Right lobe of liver (tissue), 6 donors: ENCODE measurements around the gene CAPN3. TPM values are rescaled to one million over a fixed set of nuclear protein-coding genes. Genes with fewer than 3 reads are reported as not detected.

Source experiments
- ATAC-seq, 4 donors: fragments of 200-7000 bp; cut with Tn5 transposase; one replicate each; pipeline ENCODE4 v1.9.1; 2020; ENCODE audit warnings: mild to moderate bottlenecking in 4 of 4, moderate library complexity in 4 of 4
- DNase-seq, 3 donors: peaks; one replicate each; pipeline ENCODE4 v3.0.0-alpha.2; 2020
- H3K27ac ChIP-seq, 3 donors: fragments of 200-600 bp; one replicate each; pipeline ENCODE4 v1.8.0; 2022
- H3K27me3 ChIP-seq, 2 donors: fragments of 200-600 bp; one replicate each; pipeline ENCODE4 v1.8.0; 2022
- H3K36me3 ChIP-seq, 4 donors: fragments of 200-600 bp; sonication (generic) in 1 of 4; one replicate each; pipeline versions ENCODE4 v1.5.1 to v1.8.0; 2017 to 2022; ENCODE audit warnings: control low read depth in 1 of 4
- H3K4me1 ChIP-seq, 4 donors: fragments of 200-600 bp; sonication (generic) in 1 of 4; one replicate each; pipeline versions ENCODE4 v1.5.1 to v1.8.0; 2017 to 2022; ENCODE audit warnings: control low read depth in 1 of 4
- H3K4me3 ChIP-seq, 3 donors: fragments of 200-600 bp; one replicate each; pipeline ENCODE4 v1.8.0; 2022
- H3K9me3 ChIP-seq, 4 donors: fragments of 200-600 bp; sonication (generic) in 1 of 4; one replicate each; pipeline versions ENCODE4 v1.5.1 to v1.8.0; 2017 to 2022; ENCODE audit warnings: control low read depth in 1 of 4
- CTCF ChIP-seq, 4 donors: fragments of 200-600 bp in 3 of 4; fragments of 450-650 bp in 1 of 4; IDR thresholded peaks; one replicate each; pipeline versions ENCODE4 v1.5.1 to v1.8.0; 2016 to 2022; ENCODE audit warnings: antibody characterized with exemption in 4 of 4, mild to moderate bottlenecking in 2 of 4
- POLR2A ChIP-seq: fragments of 450-650 bp; IDR thresholded peaks from one replicate; pipeline ENCODE4 v1.6.1; 2017; ENCODE audit warnings: antibody characterized with exemption, mild to moderate bottlenecking
- WGBS: methylation state at CpG from one replicate; pipeline ENCODE4 v1.1.6; 2018; ENCODE audit warnings: low coverage, low lambda C conversion rate; ENCODE audit not compliant: insufficient coverage; ENCODE audit errors: missing lambda C conversion rate; 5-methylcytosine and 5-hydroxymethylcytosine counted together
- intact Hi-C, 2 donors: fragments of 100-400 bp; cut with DNase I; formaldehyde crosslinking; loops; one replicate each; pipeline versions ENCODE4 v1.11.2 to v1.14.1; 2022
- total RNA-seq, 6 experiments: library from RNA; depleted of rRNA in 2 of 6; stranded (reverse); fragments of >200 nt in 2 of 6; fragmentation: NEBNext Ultra II Directional in 3 of 6; extraction: Animal tissue kit (Norgen Biotek cat#: 25700) in 3 of 6; gene quantifications; one replicate each; pipeline versions ENCODE4 v1.1.0 to v1.2.4, GENCODE V29; 2016 to 2023
- donor health status: DM: no; HTN: yes; CAD: no.
- donor health status: DM: no; HTN: no; CAD: no.
- donor health status: DM: no; HTN: no; CAD: no.
- donor health status: DM: no; HTN: yes; CAD: no.
- donor health status: DM: no; HTN: yes; CAD: no.

The CAPN3 gene
- total RNA-seq, 6 experiments from 2014 or later = 3.2 to 25.9 (median 13.3) TPM

DNA sequence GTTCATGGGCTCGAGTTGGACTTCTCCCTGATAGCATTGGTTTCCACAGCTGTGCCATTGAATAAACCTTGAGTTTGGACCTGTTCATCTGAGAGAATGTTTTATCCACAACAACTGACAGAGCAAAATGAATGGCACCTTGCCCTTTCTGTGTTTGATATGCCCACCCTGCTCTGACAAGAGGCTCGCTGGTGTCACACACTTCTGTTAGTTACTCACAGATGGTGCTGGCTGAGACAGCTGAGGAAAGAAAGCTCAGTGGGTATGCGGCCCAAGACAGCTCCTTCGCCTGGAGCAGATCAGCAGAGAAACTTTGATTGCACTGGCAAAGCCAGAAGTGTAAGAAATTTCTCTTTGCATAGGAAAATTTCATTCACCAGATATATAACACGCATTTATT, 2.5 kb upstream of the CAPN3 start:
- WGBS = 93% methylated on average over 5 of the region's 5 CpGs
- Histone ChIP-seq H3K4me3 (no peak overlapping the region), H3K27me3 (no peaks in the 10 kb centered on the region), H3K9me3 (no peaks in the 10 kb centered on the region), H3K27ac (no peak overlapping the region), H3K36me3 (peaks cover 0 to 24% (median 9%) of the 10 kb centered on the region in 4 donors), H3K4me1 (no peaks in the 10 kb centered on the region)
- DNase-seq (no peak), ATAC-seq (no peak)
- intact Hi-C loops = no loop called here
- TF ChIP-seq CTCF (IDR thresholded peaks at IDR 0.05) = no peak
- no peak for TF ChIP-seq POLR2A

GRCh38 chr15:42358141-42358540, 1.2 kb upstream of the CAPN3 start:
- DNase-seq = no peak
- no peaks in the 10 kb centered on the region for H3K27me3 ChIP-seq
- H3K4me1 ChIP-seq = no peaks in the 10 kb centered on the region
- peaks cover 0 to 16% (median 3%) of the 10 kb centered on the region in 4 donors for H3K36me3 ChIP-seq
- intact Hi-C loops = no loop called here
- no peak overlapping the region for H3K27ac ChIP-seq
- ATAC-seq = no peak
- TF ChIP-seq CTCF (IDR thresholded peaks at IDR 0.05) (no peak), POLR2A (no peak)
- 95% methylated on average over 2 of the region's 2 CpGs for whole genome bisulfite sequencing
- H3K9me3 ChIP-seq = no peaks in the 10 kb centered on the region
- H3K4me3 ChIP-seq = no peak overlapping the region

DNA sequence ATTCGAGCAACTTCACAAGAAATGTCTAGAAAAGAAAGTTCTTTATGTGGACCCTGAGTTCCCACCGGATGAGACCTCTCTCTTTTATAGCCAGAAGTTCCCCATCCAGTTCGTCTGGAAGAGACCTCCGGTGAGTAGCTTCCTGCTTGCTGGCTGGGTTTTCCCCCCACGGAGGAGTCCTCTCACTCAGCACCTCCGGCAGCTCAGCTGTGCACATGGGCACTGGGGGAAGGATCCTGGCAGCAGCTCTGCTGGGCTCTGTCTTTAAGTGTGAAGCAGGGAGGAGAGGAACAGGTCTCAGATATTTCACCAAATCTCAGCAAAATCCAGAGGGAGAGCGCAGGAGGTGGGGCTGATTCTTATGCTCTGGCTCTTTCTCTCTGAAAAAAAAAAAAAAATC, 684 bp downstream of the CAPN3 start:
- Histone ChIP-seq H3K4me3 (no peak overlapping the region), H3K4me1 (no peaks in the 10 kb centered on the region), H3K9me3 (no peaks in the 10 kb centered on the region), H3K27ac (no peak overlapping the region), H3K27me3 (no peaks in the 10 kb centered on the region), H3K36me3 (peaks cover 0 to 8% (median 0%) of the 10 kb centered on the region in 4 donors)
- 83% methylated on average over 6 of the region's 7 CpGs for WGBS
- TF ChIP-seq CTCF (IDR thresholded peaks at IDR 0.05) = no peak
- no peak for TF ChIP-seq POLR2A
- DNase-seq = no peak
- no peak for ATAC-seq
- intact Hi-C loops = no loop called here

- Histone ChIP-seq H3K27ac (no peak overlapping the region), H3K27me3 (no peaks in the 10 kb centered on the region), H3K4me1 (no peaks in the 10 kb centered on the region), H3K9me3 (no peaks in the 10 kb centered on the region), H3K4me3 (no peak overlapping the region), H3K36me3 (peaks cover 0 to 5% (median 0%) of the 10 kb centered on the region in 4 donors)
- TF ChIP-seq POLR2A (no peak), CTCF (IDR thresholded peaks at IDR 0.05) (no peak)
- WGBS = 96% methylated on average over 5 of the region's 5 CpGs
- no peak for DNase-seq
- no peak for ATAC-seq
- intact Hi-C loops = no loop called here
Observed at GRCh38 chr15:42360535-42361112, 1.3 kb downstream of the CAPN3 start.

DNA sequence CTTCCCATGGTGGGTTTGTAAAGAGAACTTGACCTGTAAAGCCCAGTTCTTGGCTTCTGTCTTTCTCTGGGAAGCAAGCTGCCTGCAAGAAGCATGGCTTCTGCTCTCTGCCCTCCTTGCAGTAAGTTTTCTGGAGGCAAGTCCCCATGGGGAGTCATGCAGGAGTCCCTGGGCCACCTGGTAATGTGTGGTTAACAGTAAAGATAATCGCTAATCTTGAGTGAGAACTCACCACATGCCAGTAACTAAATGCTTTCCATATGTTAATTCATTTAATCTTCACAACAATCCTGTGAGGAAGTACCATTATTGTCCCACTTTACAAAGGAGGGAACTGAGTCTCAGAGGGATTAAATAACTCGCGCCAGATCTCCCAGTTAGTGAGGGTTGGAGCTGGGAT, 4.2 kb downstream of the CAPN3 start:
- Histone ChIP-seq H3K4me1 (no peaks in the 10 kb centered on the region), H3K27ac (no peak overlapping the region), H3K9me3 (no peaks in the 10 kb centered on the region), H3K4me3 (no peak overlapping the region), H3K27me3 (no peaks in the 10 kb centered on the region), H3K36me3 (no peaks in the 10 kb centered on the region)
- ATAC-seq (no peak), DNase-seq (no peak)
- intact Hi-C loops = no loop called here
- 86% methylated on average over 3 of the region's 3 CpGs for WGBS
- TF ChIP-seq POLR2A = no peak
- TF ChIP-seq CTCF (IDR thresholded peaks at IDR 0.05) = no peak
